Measurements from ENCODE around the gene COL4A1. TPM values are rescaled to one million over a fixed set of nuclear protein-coding genes. Genes with fewer than 3 reads are reported as not detected.

COL4A1 gene
- total RNA-seq, 3 donors from 2014 or later, result 118 to 1,008 (median 370) TPM

- Histone ChIP-seq H3K27me3 (no peaks in the 10 kb centered on the region), H3K4me3 (no peak overlapping the region), H3K27ac (no peak overlapping the region), H3K36me3 (peaks cover 8% of the 10 kb centered on the region), H3K9me3 (peaks cover 6 to 10% of the 10 kb centered on the region in 2 donors), H3K4me1 (no peaks in the 10 kb centered on the region)
- DNase-seq (ENCODE audit: low spot score in 2 of 2), result no peak
- intact Hi-C loops (cut with DNase I; ENCODE audit: low total_unique reads), result no loop called here
- TF ChIP-seq CTCF (IDR thresholded peaks at IDR 0.05) (no peak), POLR2AphosphoS5 (IDR thresholded peaks at IDR 0.05) (no peak), POLR2A (IDR thresholded peaks at IDR 0.05) (no peak)
Measured at GRCh38 chr13:110170882-110171281, 136.1 kb downstream of the COL4A1 start.

GRCh38 chr13:110170020-110170790 lies 136.8 kb downstream of the COL4A1 start:
- no peak overlapping the region for H3K4me3 ChIP-seq
- H3K36me3 ChIP-seq, result peaks cover 8% of the 10 kb centered on the region
- TF ChIP-seq POLR2A (IDR thresholded peaks at IDR 0.05) (no peak), CTCF (IDR thresholded peaks at IDR 0.05) (no peak), POLR2AphosphoS5 (IDR thresholded peaks at IDR 0.05) (no peak)
- intact Hi-C loops (cut with DNase I; ENCODE audit: low total_unique reads), result no loop called here
- H3K27me3 ChIP-seq, result no peaks in the 10 kb centered on the region
- DNase-seq (ENCODE audit: low spot score in 2 of 2), result no peak
- H3K27ac ChIP-seq, result peak overlapping the region in 1 of 2 donors; percentile 0
- H3K4me1 ChIP-seq, result no peaks in the 10 kb centered on the region
- H3K9me3 ChIP-seq, result peaks cover 6 to 10% of the 10 kb centered on the region in 2 donors

GRCh38 chr13:110168999-110169933 lies 137.7 kb downstream of the COL4A1 start:
- Histone ChIP-seq H3K27me3 (no peaks in the 10 kb centered on the region), H3K9me3 (peaks cover 6 to 10% of the 10 kb centered on the region in 2 donors), H3K4me1 (no peaks in the 10 kb centered on the region), H3K36me3 (peaks cover 8% of the 10 kb centered on the region), H3K4me3 (no peak overlapping the region), H3K27ac (peak overlapping the region in 1 of 2 donors; percentile 0)
- no peak for TF ChIP-seq POLR2A (IDR thresholded peaks at IDR 0.05)
- no peak for TF ChIP-seq POLR2AphosphoS5 (IDR thresholded peaks at IDR 0.05)
- intact Hi-C loops (cut with DNase I; ENCODE audit: low total_unique reads), result loop anchor here (5.0 kb wide), 1 partner anchor 282 kb away; no protein-coding TSS in a partner anchor
- DNase-seq (ENCODE audit: low spot score in 2 of 2), result no peak

- TF ChIP-seq CTCF (IDR thresholded peaks at IDR 0.05) (no peak), POLR2AphosphoS5 (IDR thresholded peaks at IDR 0.05) (no peak), POLR2A (IDR thresholded peaks at IDR 0.05) (no peak)
- no peak for DNase-seq (ENCODE audit: low spot score in 2 of 2)
- intact Hi-C loops (cut with DNase I; ENCODE audit: low total_unique reads), result loop anchor here (5.0 kb wide), 1 partner anchor 279 kb away; no protein-coding TSS in a partner anchor
- Histone ChIP-seq H3K4me1 (no peaks in the 10 kb centered on the region), H3K27me3 (no peaks in the 10 kb centered on the region), H3K4me3 (no peak overlapping the region), H3K36me3 (no peaks in the 10 kb centered on the region), H3K27ac (no peak overlapping the region), H3K9me3 (no peaks in the 10 kb centered on the region)
Measured at GRCh38 chr13:110166598-110166997, 140.4 kb downstream of the COL4A1 start.

- no peak for TF ChIP-seq POLR2A (IDR thresholded peaks at IDR 0.05)
- no peak for TF ChIP-seq CTCF (IDR thresholded peaks at IDR 0.05)
- no peak for TF ChIP-seq POLR2AphosphoS5 (IDR thresholded peaks at IDR 0.05)
- no peak overlapping the region for H3K27ac ChIP-seq
- H3K36me3 ChIP-seq, result no peaks in the 10 kb centered on the region
- intact Hi-C loops (cut with DNase I; ENCODE audit: low total_unique reads), result loop anchor here (5.0 kb wide), 1 partner anchor 277 kb away; no protein-coding TSS in a partner anchor
- no peak overlapping the region for H3K4me3 ChIP-seq
- H3K9me3 ChIP-seq, result no peaks in the 10 kb centered on the region
- no peak for DNase-seq (ENCODE audit: low spot score in 2 of 2)
- H3K4me1 ChIP-seq, result no peaks in the 10 kb centered on the region
- no peaks in the 10 kb centered on the region for H3K27me3 ChIP-seq
Measured at GRCh38 chr13:110164706-110165105, 142.3 kb downstream of the COL4A1 start.
